Endothelial cell of hepatic sinusoid (primary cell): ENCODE data around the gene DSN1.

Experiments
- in situ Hi-C: cut with HindIII; loops from 2 replicates; pipeline ENCODE4 v1.10.0; 2017; ENCODE audit warnings: low sequenced_read_pairs

Gene DSN1

DNA sequence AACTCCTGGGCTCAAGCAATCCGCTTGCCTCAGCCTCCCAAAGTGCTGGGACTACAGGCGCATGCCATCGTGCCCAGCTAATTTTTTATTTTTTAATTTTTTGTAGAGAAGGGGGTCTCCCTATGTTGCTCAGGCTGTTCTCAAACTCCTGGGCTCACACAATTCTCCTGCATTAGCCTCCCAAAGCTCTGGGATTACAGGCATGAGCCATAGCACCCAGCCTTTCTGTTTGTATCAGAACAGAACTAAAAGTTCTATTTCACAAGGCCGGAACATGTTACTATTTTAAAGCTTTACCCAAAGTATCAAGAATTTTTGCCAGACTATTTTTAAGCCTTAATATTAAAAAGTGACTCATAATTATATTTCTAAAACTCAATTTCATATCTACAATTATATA, 70.0 kb downstream of the DSN1 start:
- in situ Hi-C loops, result loop anchor here (5.0 kb wide), 1 partner anchor 61 kb away; no protein-coding TSS in a partner anchor
